GM12801 (cell line): Measurements from ENCODE around the gene SMYD4.

ENCODE experiments used
- CTCF ChIP-seq: IDR thresholded peaks from one replicate; pipeline ENCODE4 v1.5.1; 2011; ENCODE audit warnings: control low read depth; ENCODE audit not compliant: insufficient read length; ENCODE audit errors: extremely low read depth

Gene SMYD4

GRCh38 chr17:1755827-1756262 lies 73.9 kb downstream of the SMYD4 start:
- TF ChIP-seq CTCF: no peak

GRCh38 chr17:1755252-1755826 lies 74.4 kb downstream of the SMYD4 start:
- no peak for TF ChIP-seq CTCF

- TF ChIP-seq CTCF: no peak
Observed at GRCh38 chr17:1754430-1755112, 75.1 kb downstream of the SMYD4 start.

GRCh38 chr17:1753767-1754429 lies 75.8 kb downstream of the SMYD4 start:
- no peak for TF ChIP-seq CTCF

- TF ChIP-seq CTCF: no peak
Observed at GRCh38 chr17:1752425-1753262, 77.1 kb downstream of the SMYD4 start.

GRCh38 chr17:1750628-1751027 lies 79.1 kb downstream of the SMYD4 start:
- no peak for TF ChIP-seq CTCF

- no peak for TF ChIP-seq CTCF
Observed at GRCh38 chr17:1746975-1747543, 82.6 kb downstream of the SMYD4 start.
